NB4 (cell line): Measurements from ENCODE around the gene EIF3D.

ENCODE experiments used
- DNase-seq: peaks from one replicate; pipeline ENCODE4 v3.0.0; 2010; ENCODE audit warnings: low read depth
- H3K4me3 ChIP-seq: one replicate; pipeline ENCODE4 v1.5.1; 2011; ENCODE audit warnings: mild to moderate bottlenecking, low read depth, low read length, moderate library complexity
- CTCF ChIP-seq: IDR thresholded peaks from one replicate; pipeline ENCODE4 v1.5.1; 2012; ENCODE audit warnings: low read depth, low read length
- MAX ChIP-seq: IDR thresholded peaks from 2 replicates; pipeline ENCODE4 v1.6.1; 2011; ENCODE audit warnings: low read depth, low read length
- MYC ChIP-seq: IDR thresholded peaks from 2 replicates; pipeline ENCODE4 v1.6.1; 2011; ENCODE audit warnings: low read depth, low read length
- POLR2A ChIP-seq: IDR thresholded peaks from 2 replicates; pipeline ENCODE4 v1.6.1; 2011; ENCODE audit warnings: mild to moderate bottlenecking; ENCODE audit not compliant: insufficient read length; ENCODE audit errors: extremely low read depth

EIF3D gene

GRCh38 chr22:36560001-36560400, 31.0 kb upstream of the EIF3D start:
- no peak overlapping the region for H3K4me3 ChIP-seq
- TF ChIP-seq POLR2A: no peak
- no peak for TF ChIP-seq MAX
- no peak for TF ChIP-seq CTCF
- TF ChIP-seq MYC: no peak
- no peak for DNase-seq

GRCh38 chr22:36554098-36554497, 25.1 kb upstream of the EIF3D start:
- TF ChIP-seq CTCF (no peak), POLR2A (no peak), MAX (no peak), MYC (no peak)
- no peak overlapping the region for H3K4me3 ChIP-seq

GRCh38 chr22:36552289-36552688, 23.3 kb upstream of the EIF3D start:
- no peak for TF ChIP-seq MAX
- no peak for TF ChIP-seq CTCF
- no peak for TF ChIP-seq MYC
- no peak for TF ChIP-seq POLR2A
- no peak overlapping the region for H3K4me3 ChIP-seq
- peak; percentile 49 for DNase-seq

More at GRCh38 chr22:36554098-36554497, 25.1 kb upstream of the EIF3D start:
- no peak for DNase-seq

GRCh38 chr22:36550701-36551495, 21.9 kb upstream of the EIF3D start:
- no peak for DNase-seq
- no peak overlapping the region for H3K4me3 ChIP-seq
- TF ChIP-seq MYC (no peak), POLR2A (no peak), MAX (no peak), CTCF (no peak)

GRCh38 chr22:36549033-36549432, 20.1 kb upstream of the EIF3D start:
- no peak overlapping the region for H3K4me3 ChIP-seq
- TF ChIP-seq POLR2A: no peak
- TF ChIP-seq CTCF: no peak
- no peak for TF ChIP-seq MAX
- TF ChIP-seq MYC: no peak
- peak; percentile 22 for DNase-seq
